Stimulated activated CD4-positive, alpha-beta T cell treated with anti-CD3 and anti-CD28 coated beads, Interleukin-12 subunit alpha, Interleukin-12 subunit beta, amount 100 ng/mL, for 4 hours (primary cell): ENCODE results near the gene NT5DC3.

Experiments
- DNase-seq: peaks from one replicate; pipeline ENCODE4 v3.0.0-alpha.2; 2020

The NT5DC3 gene

DNA sequence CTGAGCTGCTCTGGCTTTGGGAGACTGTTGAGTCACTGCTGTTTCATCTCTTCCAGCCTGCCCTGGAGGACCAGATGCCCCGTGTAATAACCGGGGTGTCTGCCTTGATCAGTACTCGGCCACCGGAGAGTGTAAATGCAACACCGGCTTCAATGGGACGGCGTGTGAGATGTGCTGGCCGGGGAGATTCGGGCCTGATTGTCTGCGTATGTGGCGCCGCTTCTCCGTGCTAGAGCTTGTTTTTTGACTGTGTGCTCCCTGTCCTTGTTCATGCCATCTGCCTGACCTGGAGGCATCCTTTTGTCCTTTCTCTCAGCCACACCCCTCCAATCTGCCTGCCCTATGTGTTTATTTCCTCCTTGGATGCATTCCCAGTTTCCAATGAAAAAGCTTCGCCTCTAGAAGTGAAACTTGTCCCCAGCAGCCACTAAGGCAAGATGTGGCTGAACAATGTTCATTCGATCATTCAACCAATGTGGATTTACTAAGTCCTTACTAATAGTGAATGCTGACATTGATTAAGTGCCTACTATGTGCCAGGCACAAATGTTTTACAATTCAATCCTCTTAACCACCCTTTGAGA is 98.6 kb downstream of the NT5DC3 start:
- no peak for DNase-seq

DNA sequence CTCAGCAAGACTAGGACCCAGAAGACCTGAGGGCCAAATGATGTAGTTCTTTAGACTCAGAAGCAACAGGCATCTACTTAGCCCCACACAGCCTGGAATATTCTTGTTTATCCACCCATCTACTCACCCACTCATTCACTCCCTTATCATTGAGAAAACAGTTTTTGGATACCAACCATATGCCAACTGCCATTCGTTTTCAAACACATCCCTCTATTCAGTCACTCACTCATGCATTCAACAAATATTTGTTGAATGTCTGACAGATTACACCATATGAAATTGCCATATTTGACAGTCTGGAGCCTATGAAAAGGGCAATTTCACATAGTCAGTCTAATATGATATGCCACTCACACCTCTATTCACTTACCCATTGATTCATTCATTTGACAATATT is 103.2 kb downstream of the NT5DC3 start:
- no peak for DNase-seq

DNA sequence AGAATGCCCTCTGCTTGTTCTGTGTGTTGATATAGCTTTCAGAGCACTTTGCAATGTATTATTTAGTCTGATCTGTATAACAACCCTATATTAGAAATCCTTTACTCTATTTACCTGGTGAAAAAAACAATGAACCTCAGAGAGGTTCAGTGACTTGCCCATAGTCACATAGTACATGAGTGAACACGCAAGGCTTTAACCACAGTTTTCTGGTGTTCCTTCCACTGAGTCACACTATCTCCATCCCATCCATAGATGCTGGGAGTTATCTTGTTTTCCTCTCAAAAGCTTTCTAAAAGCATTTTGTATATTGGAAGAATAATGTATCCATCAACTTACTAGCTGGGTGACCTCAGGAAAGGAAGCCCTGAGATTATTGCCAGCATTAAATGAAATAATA is 104.5 kb downstream of the NT5DC3 start:
- DNase-seq, result no peak

DNA sequence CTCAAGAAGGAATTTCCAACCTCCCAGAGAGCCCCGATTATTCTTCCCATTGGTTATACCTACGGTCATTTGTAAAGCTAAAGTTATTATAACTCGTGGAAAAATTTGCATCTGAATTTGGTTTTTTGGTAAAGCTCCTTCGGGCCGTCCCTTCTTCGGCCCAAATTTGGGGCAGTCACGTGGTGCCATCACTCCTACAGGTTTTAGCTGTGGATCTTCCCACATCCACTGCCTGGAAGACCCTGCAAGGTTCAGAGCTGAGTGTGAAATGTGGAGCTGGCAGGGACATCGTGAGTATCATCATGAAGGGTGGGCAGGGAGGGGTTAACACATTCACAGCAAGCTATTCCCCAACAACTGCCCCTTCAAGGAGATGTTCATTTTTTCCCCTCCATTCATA is 105.7 kb downstream of the NT5DC3 start:
- no peak for DNase-seq

DNA sequence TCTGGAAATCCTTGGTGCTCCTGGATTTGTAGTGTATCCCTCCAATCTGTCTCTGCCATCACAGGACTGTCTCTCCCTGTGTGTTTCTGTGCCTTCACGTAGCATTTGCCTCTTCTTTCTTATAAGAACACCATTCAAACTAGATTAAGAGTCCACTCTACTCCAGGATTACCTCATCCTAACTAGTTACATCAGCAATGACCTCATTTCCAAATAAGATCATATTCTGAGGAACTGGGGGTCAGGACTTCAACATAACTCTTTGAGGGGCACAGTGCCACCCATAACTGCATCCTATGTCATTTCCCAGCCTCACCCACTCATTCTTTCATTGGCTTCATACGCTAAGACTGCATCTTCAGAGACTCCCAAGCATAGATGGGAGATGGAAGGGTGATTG is 106.2 kb downstream of the NT5DC3 start:
- DNase-seq, result no peak

DNA sequence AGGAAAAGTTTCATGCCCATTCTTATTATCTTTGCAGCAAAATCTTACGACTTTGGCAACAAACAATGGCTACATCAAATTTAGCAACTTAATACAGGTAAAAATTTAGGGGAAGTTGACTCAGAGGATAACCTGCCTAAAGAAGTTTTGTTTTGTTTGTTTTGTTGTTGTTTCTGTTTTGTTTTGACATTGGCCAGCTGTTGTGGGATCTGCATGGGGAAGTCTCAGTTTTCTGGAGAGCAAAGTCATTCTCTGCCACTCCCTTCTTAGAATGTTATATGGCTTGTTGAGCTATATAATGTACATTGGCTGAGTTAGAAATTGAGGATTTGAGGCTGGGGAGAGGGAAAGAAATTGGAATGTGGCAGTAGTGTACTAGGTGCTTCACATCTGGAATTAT is 109.5 kb downstream of the NT5DC3 start:
- no peak for DNase-seq

DNA sequence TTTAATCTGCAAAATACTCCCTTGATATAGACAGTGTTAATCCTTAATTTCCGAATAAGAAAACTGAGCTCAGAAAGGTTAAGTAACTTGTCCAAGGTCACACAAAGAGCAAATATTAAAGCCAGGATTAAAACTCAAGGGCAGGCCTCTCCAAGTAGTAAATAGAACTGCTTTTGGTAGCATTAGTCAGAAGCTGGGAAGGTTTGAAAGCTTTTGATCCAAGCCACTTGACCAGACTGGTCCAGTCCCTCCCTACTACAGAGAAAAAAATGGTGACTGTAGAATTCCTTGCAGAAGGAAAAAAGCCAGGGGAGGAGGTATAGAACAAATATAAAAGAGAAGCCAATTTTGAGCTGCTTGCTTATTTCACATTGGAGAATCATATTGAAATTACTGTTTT is 111.5 kb downstream of the NT5DC3 start:
- DNase-seq, result no peak

DNA sequence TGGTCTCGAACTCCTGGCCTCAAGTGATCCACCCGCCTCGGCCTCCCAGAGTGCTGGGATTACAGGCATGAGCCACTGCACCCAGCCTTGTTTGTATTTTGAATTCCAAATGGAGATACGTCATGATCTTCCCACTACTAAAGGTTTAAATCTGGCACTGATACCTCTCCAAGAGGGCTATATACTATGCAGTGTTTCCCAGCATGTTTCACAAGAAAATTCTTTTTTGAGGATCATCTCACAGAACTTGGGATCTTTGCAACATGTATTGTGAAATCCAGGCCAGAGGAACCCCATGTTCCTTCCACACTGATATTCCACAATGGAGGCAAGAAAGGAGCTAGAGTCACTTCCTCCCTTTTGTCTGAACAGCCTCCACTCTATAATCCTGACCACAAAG is 112.7 kb downstream of the NT5DC3 start:
- no peak for DNase-seq

DNA sequence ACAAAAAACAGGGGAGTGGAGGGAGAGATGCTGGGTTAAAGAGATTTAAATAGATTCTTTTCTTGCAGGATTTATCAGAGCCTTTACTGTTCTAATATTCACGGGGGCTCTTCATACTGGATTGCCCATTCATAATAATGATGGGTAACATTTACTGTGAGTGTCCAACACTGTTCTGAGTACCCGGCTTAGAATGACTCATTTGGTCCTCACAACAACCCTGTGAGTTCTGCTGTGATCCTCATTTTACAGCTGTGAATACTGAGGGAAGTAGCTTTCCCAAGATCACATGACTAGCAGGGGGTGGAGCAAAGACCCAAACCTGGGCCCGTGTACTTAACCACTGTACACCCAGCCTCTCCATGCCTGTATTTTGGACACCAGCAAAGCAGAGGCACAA is 113.4 kb downstream of the NT5DC3 start:
- DNase-seq, result no peak

DNA sequence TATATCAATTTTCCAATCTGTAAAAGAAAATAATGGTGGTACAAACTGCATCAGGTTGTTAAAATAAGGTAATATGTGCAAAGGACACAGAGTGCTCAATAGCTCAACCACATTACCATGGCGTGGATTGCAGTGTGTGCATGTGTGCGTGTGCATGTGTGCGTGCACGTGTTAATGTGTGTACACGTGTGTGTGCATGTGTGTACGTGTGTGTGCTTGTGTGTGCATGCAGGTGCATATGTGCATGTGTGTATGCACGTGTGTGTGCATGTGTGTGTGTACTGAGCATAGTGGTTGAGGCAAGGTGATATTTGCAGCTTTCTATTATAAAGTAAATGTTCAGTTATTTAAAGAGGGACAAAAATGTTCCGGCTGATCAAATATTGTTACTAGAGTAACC is 115.6 kb downstream of the NT5DC3 start:
- DNase-seq, result no peak
